NCI-H446 treated with DMSO at 0.1 percent for 48 hours (cell line): Measurements from ENCODE around the gene PRDX2.

Experiments used
- DNase-seq: peaks from one replicate; lab custom pipeline; 2025; lab: John Stamatoyannopoulos, UW

The PRDX2 gene

GRCh38 chr19:12792051-12792852 lies 9.3 kb downstream of the PRDX2 start:
- DNase-seq = peak; percentile 54

GRCh38 chr19:12791345-12792050 lies 10.1 kb downstream of the PRDX2 start, which contains the start of gene JUNB:
JUNB (plus strand) TSS chr19:12791486; CDS start chr19:12791772, 286 bp downstream.
- peak; percentile 92 for DNase-seq

- DNase-seq = no peak
Measured at GRCh38 chr19:12790628-12791344, 10.8 kb downstream of the PRDX2 start.

- no peak for DNase-seq
Measured at GRCh38 chr19:12789904-12790619, 11.5 kb downstream of the PRDX2 start.

GRCh38 chr19:12789098-12789903 lies 12.3 kb downstream of the PRDX2 start:
- no peak for DNase-seq

GRCh38 chr19:12788682-12789097 lies 12.9 kb downstream of the PRDX2 start:
- DNase-seq = no peak

- peak; percentile 9 for DNase-seq
Measured at GRCh38 chr19:12788042-12788681, 13.4 kb downstream of the PRDX2 start.

GRCh38 chr19:12787458-12787857 lies 14.1 kb downstream of the PRDX2 start:
- DNase-seq = no peak

- DNase-seq = no peak
Measured at GRCh38 chr19:12786952-12787351, 14.6 kb downstream of the PRDX2 start.

GRCh38 chr19:12786141-12786870 lies 15.3 kb downstream of the PRDX2 start:
- no peak for DNase-seq

GRCh38 chr19:12785431-12786031 lies 16.1 kb downstream of the PRDX2 start:
- no peak for DNase-seq

GRCh38 chr19:12784871-12785430 lies 16.6 kb downstream of the PRDX2 start:
- DNase-seq = no peak

GRCh38 chr19:12784394-12784870 lies 17.2 kb downstream of the PRDX2 start:
- DNase-seq = no peak

- DNase-seq = no peak
Measured at GRCh38 chr19:12783849-12784393, 17.7 kb downstream of the PRDX2 start.

GRCh38 chr19:12783291-12783848 lies 18.2 kb downstream of the PRDX2 start:
- no peak for DNase-seq

- no peak for DNase-seq
Measured at GRCh38 chr19:12782424-12783290, 18.9 kb downstream of the PRDX2 start.

- DNase-seq = no peak
Measured at GRCh38 chr19:12782174-12782423, 19.5 kb downstream of the PRDX2 start.
